AG08395 (cell line): ENCODE results near the gene ADAT3.

Experiments used
- DNase-seq: peaks from one replicate; pipeline ENCODE4 v3.0.0; 2012; ENCODE audit warnings: mixed read lengths, low spot score

The ADAT3 gene

GRCh38 chr19:1912760-1913505 is 7.7 kb downstream of the ADAT3 start:
- DNase-seq, result no peak

GRCh38 chr19:1913781-1914577 is 8.8 kb downstream of the ADAT3 start:
- DNase-seq, result no peak

GRCh38 chr19:1914826-1915341 is 9.7 kb downstream of the ADAT3 start:
- DNase-seq, result no peak

GRCh38 chr19:1917146-1917545 is 11.9 kb downstream of the ADAT3 start:
- no peak for DNase-seq

GRCh38 chr19:1917926-1918325 is 12.7 kb downstream of the ADAT3 start:
- no peak for DNase-seq

GRCh38 chr19:1918975-1919374 is 13.8 kb downstream of the ADAT3 start:
- DNase-seq, result no peak

- no peak for DNase-seq
Observed at GRCh38 chr19:1920644-1921043, 15.4 kb downstream of the ADAT3 start.

GRCh38 chr19:1921326-1921725 is 16.1 kb downstream of the ADAT3 start:
- DNase-seq, result no peak

GRCh38 chr19:1921825-1922224 is 16.6 kb downstream of the ADAT3 start:
- no peak for DNase-seq

GRCh38 chr19:1922803-1923202 is 17.6 kb downstream of the ADAT3 start:
- DNase-seq, result no peak

GRCh38 chr19:1923319-1923718 is 18.1 kb downstream of the ADAT3 start:
- no peak for DNase-seq

- no peak for DNase-seq
Observed at GRCh38 chr19:1924320-1924961, 19.2 kb downstream of the ADAT3 start.

GRCh38 chr19:1925544-1925943 is 20.3 kb downstream of the ADAT3 start:
- DNase-seq, result no peak

- DNase-seq, result peak; percentile 89
Observed at GRCh38 chr19:1929021-1929742, 24.0 kb downstream of the ADAT3 start.

GRCh38 chr19:1931445-1931844 is 26.2 kb downstream of the ADAT3 start:
- no peak for DNase-seq

- DNase-seq, result no peak
Observed at GRCh38 chr19:1932395-1932794, 27.2 kb downstream of the ADAT3 start.

GRCh38 chr19:1933244-1933643 is 28.0 kb downstream of the ADAT3 start:
- DNase-seq, result no peak

- no peak for DNase-seq
Observed at GRCh38 chr19:1933942-1934341, 28.7 kb downstream of the ADAT3 start.

GRCh38 chr19:1935484-1936208 is 30.4 kb downstream of the ADAT3 start:
- DNase-seq, result peak; percentile 6

- no peak for DNase-seq
Observed at GRCh38 chr19:1936430-1936829, 31.2 kb downstream of the ADAT3 start.

- DNase-seq, result no peak
Observed at GRCh38 chr19:1936916-1937610, 31.9 kb downstream of the ADAT3 start.
